ENCODE data around the gene SOCS3.

Gene SOCS3, protein sequence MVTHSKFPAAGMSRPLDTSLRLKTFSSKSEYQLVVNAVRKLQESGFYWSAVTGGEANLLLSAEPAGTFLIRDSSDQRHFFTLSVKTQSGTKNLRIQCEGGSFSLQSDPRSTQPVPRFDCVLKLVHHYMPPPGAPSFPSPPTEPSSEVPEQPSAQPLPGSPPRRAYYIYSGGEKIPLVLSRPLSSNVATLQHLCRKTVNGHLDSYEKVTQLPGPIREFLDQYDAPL

DNA sequence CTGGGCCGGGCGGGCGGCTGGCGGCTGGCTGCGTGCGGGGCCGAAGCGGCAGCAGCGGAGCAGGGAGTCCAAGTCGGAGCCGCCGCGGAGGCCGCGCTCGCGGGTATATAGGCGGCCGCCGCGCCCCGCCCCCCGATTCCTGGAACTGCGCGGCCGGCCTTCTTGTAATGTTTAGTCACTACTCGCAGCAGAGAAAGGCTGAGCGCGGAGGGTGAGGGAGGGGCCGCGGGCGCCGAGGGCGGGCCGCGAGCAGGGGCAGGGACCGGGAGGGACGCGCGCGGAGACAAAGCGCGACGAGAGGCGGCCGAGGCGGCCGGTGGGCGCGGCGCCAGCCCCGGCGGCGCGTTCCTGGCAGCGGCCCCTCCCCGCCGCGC lies at the start of gene SOCS3:
TSS of gene SOCS3 (minus strand) at position 81 of the 374 bp plus-strand sequence. CDS start 982 bp downstream, outside the sequence.
- peak; percentile 80 for DNase-seq

DNA sequence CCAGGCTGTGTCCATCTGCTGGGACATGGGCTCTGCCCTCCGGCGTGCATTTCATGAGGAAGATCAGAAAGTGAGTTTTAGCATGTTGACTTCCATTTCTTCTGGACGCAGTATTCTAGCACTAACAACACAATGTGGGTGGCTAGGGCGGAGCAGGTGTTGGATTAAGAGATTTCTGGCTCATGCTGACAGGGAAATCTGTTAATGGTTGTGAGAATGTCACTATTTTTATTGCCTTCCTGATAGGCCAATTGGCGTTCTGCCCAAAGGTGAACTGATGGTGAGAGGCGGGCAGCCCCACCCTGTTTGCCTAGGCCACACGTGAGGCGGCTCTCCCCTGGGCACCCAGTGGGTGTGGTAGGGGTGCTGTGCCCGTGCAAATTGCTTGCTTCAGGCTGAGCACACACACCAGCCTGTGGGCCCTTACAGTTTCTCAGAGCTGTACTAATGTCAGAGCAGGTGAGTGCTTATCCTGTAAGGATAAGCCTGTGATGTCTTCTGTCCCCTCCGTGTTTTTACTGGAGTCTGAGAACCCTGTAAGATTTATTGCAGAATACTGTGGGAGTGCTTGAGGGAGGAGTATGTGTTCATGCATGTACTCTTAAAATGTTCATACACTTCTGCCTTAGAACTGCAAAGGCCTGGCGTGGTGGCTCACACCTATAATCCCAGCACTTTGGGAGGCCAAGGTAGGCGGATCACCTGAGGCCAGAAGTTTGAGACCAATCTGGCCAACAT lies 49.5 kb upstream of the SOCS3 start:
- no peak for DNase-seq

DNA sequence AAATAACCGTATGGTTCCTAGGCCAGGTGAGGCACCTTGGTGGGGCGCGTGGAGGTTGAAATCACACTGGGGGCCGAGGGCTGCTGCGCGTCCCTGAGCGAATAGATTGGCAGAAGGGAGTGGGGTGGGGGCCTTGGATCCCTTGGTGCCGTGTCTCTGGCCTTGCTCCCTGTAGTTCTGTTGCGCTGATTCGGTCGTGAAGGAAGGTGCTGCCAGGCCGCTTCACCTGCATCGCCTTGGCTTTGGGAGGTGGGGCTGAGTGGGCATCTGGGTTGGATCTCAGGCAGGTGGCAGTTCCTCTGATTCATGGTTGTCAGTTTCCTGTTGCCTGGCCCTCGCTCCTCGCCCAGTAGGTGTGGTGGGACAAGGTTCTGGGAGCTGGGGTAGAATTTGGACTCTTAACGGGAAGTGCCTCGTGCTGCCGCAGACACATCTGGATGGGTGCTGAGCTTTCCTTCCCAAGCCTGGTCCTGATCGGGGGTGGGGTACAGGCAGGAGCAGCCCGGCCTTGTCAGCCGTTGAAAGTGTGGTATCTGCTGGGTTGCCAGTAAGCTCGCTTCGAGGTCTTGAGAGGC lies 48.7 kb upstream of the SOCS3 start:
- no peak for DNase-seq

DNA sequence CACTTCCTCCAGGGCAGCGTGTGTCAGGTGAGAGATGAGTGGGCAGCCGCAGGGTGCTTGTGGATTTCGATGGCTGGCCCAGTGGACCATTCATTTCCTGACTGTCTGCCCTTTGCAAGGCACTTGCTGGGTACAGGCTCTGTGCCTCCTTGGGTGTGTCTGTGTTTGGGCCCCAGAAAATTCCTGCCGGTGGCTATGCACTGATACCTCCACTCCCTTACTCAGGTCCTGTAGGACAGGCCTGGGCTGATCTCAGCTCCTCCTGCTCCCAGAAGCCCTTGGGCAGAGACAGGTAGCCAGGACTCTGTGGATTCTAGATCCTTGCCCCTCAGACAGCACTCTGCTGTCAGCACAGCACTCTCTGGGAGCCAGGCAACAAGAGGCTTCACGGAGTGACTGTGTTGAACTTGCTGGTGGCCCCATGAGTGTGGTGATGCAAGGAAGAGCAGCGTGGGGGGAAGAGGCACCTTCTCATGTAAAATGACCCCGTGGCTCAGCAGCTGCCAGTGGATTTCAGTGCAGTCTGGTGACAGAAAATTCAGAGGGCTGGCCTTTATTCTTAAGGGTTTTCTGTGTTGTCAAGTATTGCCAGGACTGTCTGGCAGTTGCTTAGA lies 47.6 kb upstream of the SOCS3 start:
- no peak for DNase-seq

DNA sequence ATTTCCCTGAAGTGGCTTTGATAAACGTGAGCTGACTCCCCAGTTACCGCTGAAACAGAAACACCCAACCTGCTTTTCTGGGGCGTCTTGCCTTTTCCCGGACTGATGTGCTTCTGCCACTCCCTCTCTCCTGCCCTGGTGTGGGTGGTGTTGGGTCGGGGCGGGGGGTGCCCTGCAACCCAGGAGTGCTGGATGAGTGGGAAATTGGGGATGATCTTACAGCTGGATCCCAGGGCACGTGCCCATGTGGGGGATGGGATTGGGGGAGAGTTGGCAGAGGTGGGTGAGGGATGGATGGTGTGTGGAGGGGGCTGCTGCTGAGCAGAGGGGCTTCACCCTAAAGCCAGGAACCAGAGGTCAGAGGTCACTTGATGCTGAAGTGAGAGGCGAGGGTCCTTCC lies 47.0 kb upstream of the SOCS3 start:
- no peak for DNase-seq

DNA sequence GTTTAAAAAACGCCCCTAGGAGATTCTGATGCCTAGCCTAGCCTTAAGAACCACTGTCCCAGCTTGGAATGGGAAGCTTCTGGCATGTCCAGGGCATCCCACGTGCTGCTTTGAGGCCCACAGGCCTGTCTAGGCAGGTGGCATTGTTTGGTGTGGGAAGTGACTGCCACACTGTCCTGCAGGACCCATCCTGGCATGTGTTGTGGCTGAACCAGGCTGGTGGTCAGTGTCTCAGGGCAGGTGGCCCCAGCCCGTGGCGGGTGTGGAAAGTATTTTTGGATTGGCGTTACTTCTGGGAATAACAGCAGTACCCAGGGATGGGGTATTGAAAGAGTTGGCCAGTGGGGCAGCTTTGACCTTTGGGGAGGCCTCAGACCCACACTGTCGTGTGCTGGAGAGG lies 46.5 kb upstream of the SOCS3 start:
- DNase-seq, result no peak

GRCh38 chr17:78403822-78404221 lies 43.9 kb upstream of the SOCS3 start:
- DNase-seq, result no peak

GRCh38 chr17:78401891-78402290 lies 42.0 kb upstream of the SOCS3 start:
- no peak for DNase-seq

GRCh38 chr17:78401246-78401645 lies 41.4 kb upstream of the SOCS3 start:
- DNase-seq, result no peak

DNA sequence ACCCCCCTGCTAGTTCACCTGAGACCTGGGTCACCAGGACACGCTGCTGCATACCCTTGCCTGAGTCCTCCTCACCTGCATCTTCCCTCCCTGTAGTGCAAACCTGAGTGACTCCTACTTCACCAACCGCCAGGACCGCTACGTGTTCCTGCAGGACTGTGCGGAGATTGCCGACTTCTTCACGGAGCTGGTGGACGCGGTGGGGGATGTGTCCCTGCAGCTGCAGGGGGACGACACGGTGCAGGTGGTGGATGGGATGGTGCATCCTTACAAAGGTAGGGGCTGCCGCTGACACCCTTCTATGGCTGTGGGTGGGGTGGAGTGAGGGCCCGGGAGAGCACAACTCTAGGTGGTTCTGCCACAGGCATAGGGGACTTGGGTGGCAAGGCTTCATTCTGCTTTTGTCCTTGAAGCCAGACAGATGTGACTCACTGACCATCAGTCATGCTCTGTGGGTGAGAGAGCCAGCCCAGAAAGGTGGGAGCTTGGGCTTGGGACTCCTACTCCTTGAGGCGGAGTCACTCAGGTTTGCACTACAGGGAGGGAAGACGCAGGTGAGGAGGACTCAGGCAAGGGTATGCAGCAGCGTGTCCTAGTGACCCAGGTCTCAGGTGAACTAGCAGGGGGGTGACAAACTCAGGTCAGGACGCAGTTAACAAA lies 40.8 kb upstream of the SOCS3 start:
- DNase-seq, result no peak

DNA sequence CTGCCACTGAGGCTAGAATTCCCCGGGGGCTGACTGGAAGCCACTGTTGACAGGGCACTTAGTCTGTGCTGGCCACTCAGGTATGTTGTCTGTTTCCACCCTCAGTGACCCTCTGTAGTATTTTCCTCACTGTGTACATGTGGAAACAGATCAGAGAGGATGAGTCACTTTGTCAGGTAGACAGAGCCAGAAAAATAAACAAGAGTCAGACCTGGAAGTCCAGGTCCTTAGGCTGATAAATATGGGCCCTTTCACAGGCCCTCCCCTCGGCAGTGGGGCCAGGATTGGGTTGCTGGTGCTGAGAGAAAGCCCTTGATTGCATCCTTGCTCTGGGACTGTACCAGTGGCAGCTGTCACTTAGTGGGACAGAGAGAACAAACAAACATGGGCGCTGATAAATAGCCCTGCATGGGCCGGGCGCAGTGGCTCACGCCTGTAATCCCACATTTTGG lies 39.8 kb upstream of the SOCS3 start:
- no peak for DNase-seq

DNA sequence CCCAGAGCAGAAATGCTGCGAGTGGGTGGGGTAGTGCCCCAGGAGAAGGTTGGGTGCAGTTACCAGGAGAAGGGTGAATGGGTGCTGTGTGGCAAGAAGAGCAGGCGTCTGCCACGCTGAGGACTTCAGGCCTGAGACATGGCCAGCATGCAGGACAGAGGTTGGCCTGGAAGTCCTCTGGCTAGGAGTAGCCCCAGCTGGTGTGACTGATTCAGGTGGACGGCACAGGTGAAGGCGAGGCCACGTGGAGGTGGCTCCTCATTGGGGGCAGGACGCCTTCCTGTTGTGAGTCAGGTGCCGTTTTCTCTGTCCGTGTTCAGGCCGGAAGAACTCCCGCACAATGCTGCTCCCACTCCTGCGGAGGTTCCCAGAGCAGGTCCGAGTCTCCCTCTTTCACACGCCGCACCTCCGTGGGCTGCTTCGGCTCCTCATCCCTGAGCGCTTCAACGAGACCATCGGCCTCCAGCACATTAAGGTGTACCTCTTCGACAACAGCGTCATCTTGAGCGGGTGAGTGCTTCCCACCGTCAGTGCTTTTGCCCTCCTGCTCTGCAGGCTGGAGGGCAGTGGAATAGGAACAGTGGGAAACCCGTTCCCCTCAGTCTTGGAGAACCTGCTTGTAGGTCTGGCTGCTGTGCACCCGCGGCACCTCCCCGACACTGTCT lies 39.3 kb upstream of the SOCS3 start:
- DNase-seq, result no peak

GRCh38 chr17:78398390-78398789 lies 38.5 kb upstream of the SOCS3 start:
- no peak for DNase-seq

- no peak for DNase-seq
Observed at GRCh38 chr17:78397681-78398101, 37.8 kb upstream of the SOCS3 start.

GRCh38 chr17:78396441-78397337 lies 36.8 kb upstream of the SOCS3 start:
- DNase-seq, result no peak

DNA sequence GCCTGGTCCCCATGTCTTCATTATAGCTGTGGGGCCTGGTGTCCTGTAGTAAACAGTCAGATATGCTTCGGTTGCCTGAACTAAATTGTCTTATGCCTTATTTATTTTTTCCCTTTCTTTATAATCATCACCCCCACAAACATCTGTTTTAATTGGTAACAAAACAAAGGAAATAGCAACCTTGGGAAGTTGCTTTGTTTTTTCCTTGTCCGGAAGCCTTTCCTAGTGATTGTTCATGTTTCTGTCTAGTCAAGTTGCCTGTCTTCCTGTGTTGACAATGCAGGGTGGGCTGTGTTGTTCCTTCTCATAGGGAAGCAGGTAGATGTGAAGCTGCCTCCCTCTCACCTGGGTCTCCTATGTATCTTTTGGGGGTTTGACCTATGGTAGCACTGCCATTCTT lies 35.3 kb upstream of the SOCS3 start:
- DNase-seq, result no peak

GRCh38 chr17:78394209-78394608 lies 34.3 kb upstream of the SOCS3 start:
- no peak for DNase-seq

DNA sequence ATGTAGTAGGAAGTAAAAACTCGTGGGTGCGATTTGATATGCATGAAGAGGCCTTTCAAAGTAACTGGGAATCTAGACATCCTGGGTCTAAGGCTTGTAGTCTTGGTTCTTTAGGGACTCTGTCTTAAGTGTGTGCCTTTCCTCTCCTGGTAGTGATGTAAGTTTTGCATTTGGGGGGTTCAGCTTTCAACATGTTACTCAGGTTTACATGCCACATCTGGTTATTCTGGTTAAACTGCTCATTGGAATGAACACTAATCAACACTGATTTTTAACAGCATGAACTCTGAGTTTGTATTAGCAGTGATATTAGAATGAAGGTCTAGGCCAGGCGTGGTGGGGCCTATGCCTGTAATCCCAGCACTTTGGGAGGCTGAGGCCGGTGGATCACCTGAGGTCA lies 33.7 kb upstream of the SOCS3 start:
- no peak for DNase-seq

GRCh38 chr17:78392295-78392694 lies 32.4 kb upstream of the SOCS3 start:
- no peak for DNase-seq

GRCh38 chr17:78391843-78392242 lies 32.0 kb upstream of the SOCS3 start:
- no peak for DNase-seq

DNA sequence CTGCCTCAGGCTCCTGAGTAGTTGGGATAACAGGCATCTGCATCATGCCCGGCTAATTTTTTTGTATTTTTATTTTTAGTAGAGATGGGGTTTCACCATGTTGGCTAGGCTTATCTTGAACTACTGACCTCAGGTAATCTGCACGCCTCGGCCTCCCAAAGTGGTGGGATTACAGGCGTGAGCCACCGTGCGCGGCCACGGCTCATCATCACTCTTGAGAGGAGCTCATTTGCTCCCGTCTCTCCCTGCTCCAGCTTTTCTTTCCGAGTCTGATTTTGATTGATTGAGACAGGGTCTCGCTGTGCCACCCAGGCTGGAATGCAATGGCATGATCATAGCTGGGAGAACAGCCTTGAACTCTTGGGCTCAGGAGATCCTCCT lies 31.2 kb upstream of the SOCS3 start:
- no peak for DNase-seq
